ENCODE measurements around the gene LEMD2.

The LEMD2 gene

DNA sequence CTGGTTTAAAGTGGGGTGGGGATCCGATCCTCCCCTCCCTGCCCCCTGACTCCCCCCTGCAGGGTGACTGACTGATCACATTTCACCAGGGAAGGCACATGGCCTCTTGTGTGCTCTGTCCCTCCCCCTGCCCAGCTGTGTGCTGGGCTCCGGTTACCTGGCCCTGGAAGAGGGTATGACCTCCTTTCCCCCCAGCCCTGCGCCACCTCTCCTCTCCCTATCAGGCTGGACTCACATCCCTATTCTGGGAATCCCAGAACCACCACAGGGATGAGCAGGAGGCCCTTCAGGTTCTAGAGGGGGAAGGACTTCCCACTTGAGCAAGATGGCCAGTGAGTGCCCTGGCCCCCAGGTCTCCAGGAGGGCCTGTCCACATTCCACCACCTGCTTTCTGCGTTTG is 40.1 kb downstream of the LEMD2 start:
- Histone ChIP-seq H3K4me1 (ENCODE audit: control insufficient read depth in 1 of 2, insufficient read depth in 1 of 2, low read depth in 1 of 2, low read length in 1 of 2) (peaks cover 10 to 12% of the 10 kb centered on the region in 2 experiments), H3K27ac (no peak overlapping the region), H3K36me3 (no peaks in the 10 kb centered on the region), H3K9me3 (no peaks in the 10 kb centered on the region), H3K27me3 (no peaks in the 10 kb centered on the region), H3K4me3 (ENCODE audit: low read depth in 1 of 2, low read length in 1 of 2) (no peak overlapping the region)
- TF ChIP-seq, protein P1, sequence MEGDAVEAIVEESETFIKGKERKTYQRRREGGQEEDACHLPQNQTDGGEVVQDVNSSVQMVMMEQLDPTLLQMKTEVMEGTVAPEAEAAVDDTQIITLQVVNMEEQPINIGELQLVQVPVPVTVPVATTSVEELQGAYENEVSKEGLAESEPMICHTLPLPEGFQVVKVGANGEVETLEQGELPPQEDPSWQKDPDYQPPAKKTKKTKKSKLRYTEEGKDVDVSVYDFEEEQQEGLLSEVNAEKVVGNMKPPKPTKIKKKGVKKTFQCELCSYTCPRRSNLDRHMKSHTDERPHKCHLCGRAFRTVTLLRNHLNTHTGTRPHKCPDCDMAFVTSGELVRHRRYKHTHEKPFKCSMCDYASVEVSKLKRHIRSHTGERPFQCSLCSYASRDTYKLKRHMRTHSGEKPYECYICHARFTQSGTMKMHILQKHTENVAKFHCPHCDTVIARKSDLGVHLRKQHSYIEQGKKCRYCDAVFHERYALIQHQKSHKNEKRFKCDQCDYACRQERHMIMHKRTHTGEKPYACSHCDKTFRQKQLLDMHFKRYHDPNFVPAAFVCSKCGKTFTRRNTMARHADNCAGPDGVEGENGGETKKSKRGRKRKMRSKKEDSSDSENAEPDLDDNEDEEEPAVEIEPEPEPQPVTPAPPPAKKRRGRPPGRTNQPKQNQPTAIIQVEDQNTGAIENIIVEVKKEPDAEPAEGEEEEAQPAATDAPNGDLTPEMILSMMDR (IDR thresholded peaks at IDR 0.05): no peak

GRCh38 chr6:33747823-33748222 is 41.1 kb downstream of the LEMD2 start:
- H3K4me1 ChIP-seq (ENCODE audit: control insufficient read depth in 1 of 2, insufficient read depth in 1 of 2, low read depth in 1 of 2, low read length in 1 of 2): peaks cover 10 to 13% of the 10 kb centered on the region in 2 experiments

DNA sequence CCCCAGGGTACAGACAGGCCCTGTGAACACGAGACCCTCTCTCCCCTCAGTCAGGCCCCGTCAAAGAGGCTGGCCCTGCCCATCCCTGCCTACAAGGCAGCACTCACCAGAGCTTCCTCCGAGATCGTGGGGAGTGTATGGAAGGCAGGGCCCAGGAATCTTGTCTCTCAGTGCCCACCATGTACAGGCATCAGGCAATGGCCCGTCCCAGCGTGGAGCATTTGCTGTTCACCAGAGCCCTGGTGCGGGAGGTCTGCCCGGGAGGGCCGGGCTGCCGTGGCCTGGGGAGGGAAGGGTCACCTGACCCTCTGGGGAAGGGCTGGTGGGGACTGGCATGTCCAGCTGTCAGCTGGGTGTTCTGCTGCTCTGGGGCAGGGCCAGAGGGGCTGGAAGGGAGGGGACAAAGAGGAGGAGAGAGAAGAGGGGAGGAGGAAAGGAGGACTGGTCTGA is 42.3 kb downstream of the LEMD2 start, which contains the start of gene IP6K3:
Gene IP6K3 (minus strand): TSS at position 255 of the 450 bp plus-strand sequence. CDS start 11,429 bp downstream, outside the sequence.
- TF ChIP-seq, protein P1 (IDR thresholded peaks at IDR 0.05): no peak
- Histone ChIP-seq H3K27ac (no peak within 1 kb of the TSS), H3K4me1 (ENCODE audit: control insufficient read depth in 1 of 2, insufficient read depth in 1 of 2, low read depth in 1 of 2, low read length in 1 of 2) (peaks cover 10 to 13% of the 10 kb centered on the region in 2 experiments), H3K4me3 (ENCODE audit: low read depth in 1 of 2, low read length in 1 of 2) (no peak within 1 kb of the TSS), H3K27me3 (no peaks in the 10 kb centered on the region), H3K9me3 (no peaks in the 10 kb centered on the region), H3K36me3 (no peaks in the 10 kb centered on the region)

More at GRCh38 chr6:33747823-33748222, 41.1 kb downstream of the LEMD2 start:
- H3K36me3 ChIP-seq: no peaks in the 10 kb centered on the region
- H3K27ac ChIP-seq: no peak overlapping the region
- no peak overlapping the region for H3K4me3 ChIP-seq (ENCODE audit: low read depth in 1 of 2, low read length in 1 of 2)
- H3K9me3 ChIP-seq: no peaks in the 10 kb centered on the region
- no peaks in the 10 kb centered on the region for H3K27me3 ChIP-seq
- TF ChIP-seq, protein P1 (IDR thresholded peaks at IDR 0.05): no peak

- Histone ChIP-seq H3K27ac (no peak overlapping the region), H3K27me3 (no peaks in the 10 kb centered on the region), H3K4me3 (ENCODE audit: low read depth in 1 of 2, low read length in 1 of 2) (no peak overlapping the region), H3K36me3 (no peaks in the 10 kb centered on the region), H3K9me3 (no peaks in the 10 kb centered on the region), H3K4me1 (ENCODE audit: control insufficient read depth in 1 of 2, insufficient read depth in 1 of 2, low read depth in 1 of 2, low read length in 1 of 2) (peaks cover 11 to 13% of the 10 kb centered on the region in 2 experiments)
- TF ChIP-seq, protein P1 (IDR thresholded peaks at IDR 0.05): no peak
These were observed 42.8 kb downstream of the LEMD2 start for GRCh38 chr6:33746036-33746600.

GRCh38 chr6:33745548-33745947 is 43.4 kb downstream of the LEMD2 start:
- no peak overlapping the region for H3K4me3 ChIP-seq (ENCODE audit: low read depth in 1 of 2, low read length in 1 of 2)
- H3K27ac ChIP-seq: no peak overlapping the region
- no peaks in the 10 kb centered on the region for H3K9me3 ChIP-seq
- no peaks in the 10 kb centered on the region for H3K27me3 ChIP-seq
- peaks cover 17 to 19% of the 10 kb centered on the region in 2 experiments for H3K4me1 ChIP-seq (ENCODE audit: control insufficient read depth in 1 of 2, insufficient read depth in 1 of 2, low read depth in 1 of 2, low read length in 1 of 2)
- TF ChIP-seq, protein P1 (IDR thresholded peaks at IDR 0.05): no peak
- no peaks in the 10 kb centered on the region for H3K36me3 ChIP-seq
